H1 (cell line): ENCODE data around the gene PIGT. TPM values are rescaled to one million over a fixed set of nuclear protein-coding genes. Genes with fewer than 3 reads are reported as not detected.

Experiments used
- CTCF ChIA-PET: fragments of 300-600 bp; sonication (Branson Sonifier 250); formaldehyde crosslinking; loops from one replicate; lab custom pipeline; 2021; ENCODE audit not compliant: partially characterized antibody; lab: Charles Lee
- POLR2A ChIA-PET: fragments of 300-600 bp; sonication (Branson Sonifier 250); formaldehyde crosslinking; loops from one replicate; lab custom pipeline; 2021; ENCODE audit warnings: inconsistent platforms; ENCODE audit not compliant: partially characterized antibody; lab: Charles Lee
- DNase-seq, 2 experiments: peaks; one replicate each; pipeline versions ENCODE4 v3.0.0 to v3.0.0-alpha.2; 2010 to 2022; ENCODE audit warnings: low spot score in 2 of 2, low read depth in 1 of 2, mixed read lengths in 1 of 2
- FAIRE-seq: peaks from 2 replicates; lab custom pipeline; 2011; peaks lifted over from hg19 to GRCh38; lab: Jason Lieb, UNC
- H2AFZ ChIP-seq: 2 replicates; pipeline ENCODE4 v1.8.1; 2012; ENCODE audit warnings: low read length, inconsistent platforms
- H2AK5ac ChIP-seq: 2 replicates; pipeline ENCODE4 v1.6.1; 2013; ENCODE audit warnings: low read depth, low read length
- H2BK120ac ChIP-seq: replicated peaks from 2 replicates; pipeline ENCODE3; 2013; ENCODE audit warnings: low read depth, low read length, inconsistent platforms
- H2BK12ac ChIP-seq: 2 replicates; pipeline ENCODE4 v1.6.1; 2013; ENCODE audit warnings: low read depth, low read length
- H2BK15ac ChIP-seq: 2 replicates; pipeline ENCODE4 v1.6.1; 2013; ENCODE audit warnings: low read length
- H2BK20ac ChIP-seq: 2 replicates; pipeline ENCODE4 v1.6.1; 2013; ENCODE audit warnings: low read length
- H2BK5ac ChIP-seq: 2 replicates; pipeline ENCODE4 v1.6.1; 2013; ENCODE audit warnings: low read depth, low read length
- H3K14ac ChIP-seq: 2 replicates; pipeline ENCODE4 v1.6.1; 2013; ENCODE audit warnings: inconsistent platforms; ENCODE audit not compliant: insufficient read length
- H3K18ac ChIP-seq: 2 replicates; pipeline ENCODE4 v1.6.1; 2013; ENCODE audit warnings: low read length; ENCODE audit errors: extremely low read depth
- H3K23ac ChIP-seq: 2 replicates; pipeline ENCODE4 v1.6.1; 2013; ENCODE audit warnings: inconsistent platforms; ENCODE audit not compliant: insufficient read length
- H3K23me2 ChIP-seq: 2 replicates; pipeline ENCODE4 v1.6.1; 2013; ENCODE audit warnings: low read depth, low read length
- H3K27ac ChIP-seq: 2 replicates; pipeline ENCODE4 v1.6.1; 2011; ENCODE audit warnings: low read depth, low read length, inconsistent platforms
- H3K27me3 ChIP-seq, 4 experiments: replicated peaks in 1 of 4; 1 replicate in 1 of 4; 2 replicates in 3 of 4; pipeline versions ENCODE4 v1.6.1 to v1.8.1; 2011 to 2013; ENCODE audit warnings: low read length in 3 of 4, mild to moderate bottlenecking in 3 of 4, inconsistent platforms in 2 of 4, mixed read lengths in 2 of 4, moderate library complexity in 1 of 4; ENCODE audit not compliant: control insufficient read depth in 3 of 4, insufficient read depth in 3 of 4; ENCODE audit errors: extremely low read depth in 1 of 4
- H3K36me3 ChIP-seq, 4 experiments: 2 replicates each; pipeline versions ENCODE4 v1.6.1 to v1.8.1; 2011 to 2013; ENCODE audit warnings: mild to moderate bottlenecking in 4 of 4, low read length in 3 of 4, moderate library complexity in 2 of 4, control low read depth in 1 of 4, inconsistent platforms in 1 of 4; ENCODE audit not compliant: insufficient read depth in 4 of 4, control insufficient read depth in 2 of 4
- H3K4ac ChIP-seq: replicated peaks from 2 replicates; pipeline ENCODE3; 2013; ENCODE audit warnings: low read length, low read depth, mixed read lengths, inconsistent platforms; ENCODE audit not compliant: insufficient read length
- H3K4me1 ChIP-seq, 4 experiments: replicated peaks in 1 of 4; 1 replicate in 1 of 4; 2 replicates in 3 of 4; pipeline versions ENCODE4 v1.6.1 to v1.8.1; 2011 to 2013; ENCODE audit warnings: low read length in 3 of 4, inconsistent platforms in 2 of 4, mixed read lengths in 1 of 4; ENCODE audit not compliant: insufficient read depth in 4 of 4, control insufficient read depth in 3 of 4
- H3K4me2 ChIP-seq, 2 experiments: 2 replicates each; pipeline versions ENCODE4 v1.6.1 to v1.8.1; 2011 to 2013; ENCODE audit warnings: low read depth in 2 of 2, low read length in 2 of 2, control low read depth in 1 of 2, inconsistent platforms in 1 of 2, mild to moderate bottlenecking in 1 of 2; ENCODE audit not compliant: insufficient read depth in 1 of 2
- H3K4me3 ChIP-seq, 4 experiments: fragments of 200-600, 300-600 bp in 1 of 4; sonication (generic), shearing (Covaris generic), sonication (Bioruptor Twin) in 1 of 4; 2 replicates each; pipeline versions ENCODE4 v1.5.1 to v1.8.1; 2011 to 2016; ENCODE audit warnings: low read length in 4 of 4, low read depth in 3 of 4, control low read depth in 2 of 4, inconsistent platforms in 2 of 4, mild to moderate bottlenecking in 2 of 4, mixed read lengths in 1 of 4, moderate library complexity in 1 of 4; ENCODE audit not compliant: insufficient read depth in 2 of 4; ENCODE audit errors: extremely low read depth in 1 of 4
- H3K56ac ChIP-seq: replicated peaks from 2 replicates; pipeline ENCODE3; 2013; ENCODE audit warnings: low read depth, mild to moderate bottlenecking, mixed read lengths, low read length, inconsistent platforms; ENCODE audit not compliant: insufficient read length
- H3K79me1 ChIP-seq: 2 replicates; pipeline ENCODE4 v1.6.1; 2013; ENCODE audit warnings: low read depth, low read length, control low read depth
- H3K79me2 ChIP-seq, 2 experiments: 2 replicates each; pipeline versions ENCODE4 v1.6.1 to v1.8.1; 2012 to 2013; ENCODE audit warnings: low read length in 2 of 2, mild to moderate bottlenecking in 2 of 2, inconsistent platforms in 1 of 2; ENCODE audit not compliant: insufficient read depth in 2 of 2, control insufficient read depth in 1 of 2
- H3K9ac ChIP-seq, 4 experiments: replicated peaks in 1 of 4; 1 replicate in 1 of 4; 2 replicates in 3 of 4; pipeline versions ENCODE4 v1.6.1 to v1.8.1; 2011 to 2013; ENCODE audit warnings: low read depth in 3 of 4, low read length in 3 of 4, control low read depth in 2 of 4, mild to moderate bottlenecking in 2 of 4, moderate library complexity in 2 of 4, inconsistent platforms in 1 of 4; ENCODE audit errors: extremely low read depth in 1 of 4
- H3K9me3 ChIP-seq, 2 experiments: 2 replicates each; pipeline versions ENCODE4 v1.6.1 to v1.8.1; 2012 to 2013; ENCODE audit warnings: mild to moderate bottlenecking in 2 of 2, moderate library complexity in 2 of 2, control low read depth in 1 of 2, inconsistent platforms in 1 of 2, low read depth in 1 of 2, low read length in 1 of 2, mixed read lengths in 1 of 2; ENCODE audit not compliant: insufficient read depth in 2 of 2
- H4K20me1 ChIP-seq, 2 experiments: replicated peaks in 1 of 2; 2 replicates each; pipeline versions ENCODE3 to v1.8.1; 2011 to 2013; ENCODE audit warnings: inconsistent platforms in 2 of 2, low read length in 2 of 2, mild to moderate bottlenecking in 1 of 2; ENCODE audit not compliant: insufficient read depth in 2 of 2, control insufficient read depth in 1 of 2
- H4K5ac ChIP-seq: 2 replicates; pipeline ENCODE4 v1.6.1; 2013; ENCODE audit warnings: low read length, low read depth, mixed read lengths, inconsistent platforms; ENCODE audit not compliant: insufficient read length
- H4K8ac ChIP-seq: 2 replicates; pipeline ENCODE4 v1.8.0; 2013; ENCODE audit warnings: mild to moderate bottlenecking, moderate library complexity, low read length, inconsistent platforms; ENCODE audit not compliant: insufficient read depth; ENCODE audit errors: extremely low read depth
- H4K91ac ChIP-seq: replicated peaks from 2 replicates; pipeline ENCODE3; 2013; ENCODE audit warnings: low read length, mixed read lengths, inconsistent platforms; ENCODE audit not compliant: insufficient read length
- CTCF ChIP-seq, 3 experiments: IDR thresholded peaks; 1 replicate in 2 of 3; 2 replicates in 1 of 3; pipeline versions ENCODE4 v1.5.1 to v1.6.1; 2011; ENCODE audit warnings: low read length in 3 of 3, mild to moderate bottlenecking in 3 of 3, inconsistent platforms in 2 of 3, low read depth in 1 of 3, moderate library complexity in 1 of 3; ENCODE audit not compliant: insufficient read depth in 1 of 3; ENCODE audit errors: control extremely low read depth in 1 of 3
- E2F6 ChIP-seq: IDR thresholded peaks from 2 replicates; pipeline ENCODE4 v1.6.1; 2012; ENCODE audit warnings: inconsistent platforms
- KDM5A ChIP-seq: fragments of 200-600 bp; IDR thresholded peaks from 2 replicates; pipeline ENCODE4 v1.7.1; 2012; ENCODE audit warnings: mild to moderate bottlenecking, low read length, inconsistent platforms, mixed read lengths
- NRF1 ChIP-seq: IDR thresholded peaks from 2 replicates; pipeline ENCODE4 v1.6.1; 2011; ENCODE audit warnings: mild to moderate bottlenecking, low read depth, low read length, improper control_type of control experiment
- POLR2AphosphoS5 ChIP-seq: IDR thresholded peaks from 2 replicates; pipeline ENCODE4 v1.6.1; 2011; ENCODE audit warnings: low read depth, low read length
- POU5F1 ChIP-seq: IDR thresholded peaks from 2 replicates; pipeline ENCODE4 v1.6.1; 2011; ENCODE audit warnings: low read depth, mild to moderate bottlenecking, low read length, moderate library complexity
- RXRA ChIP-seq: IDR thresholded peaks from 2 replicates; pipeline ENCODE4 v1.6.1; 2011; ENCODE audit warnings: low read depth, mild to moderate bottlenecking, low read length, moderate library complexity; ENCODE audit not compliant: insufficient read depth
- SIN3A ChIP-seq, 2 experiments: IDR thresholded peaks in 1 of 2; conservative IDR thresholded peaks in 1 of 2; 2 replicates each; pipeline ENCODE4 v1.6.1; 2011 to 2012; ENCODE audit warnings: low read length in 2 of 2, improper control_type of control experiment in 1 of 2, low read depth in 1 of 2, mild to moderate bottlenecking in 1 of 2
- SP2 ChIP-seq: IDR thresholded peaks from 2 replicates; pipeline ENCODE4 v1.6.1; 2012; ENCODE audit warnings: mild to moderate bottlenecking, low read length, inconsistent platforms
- WGBS, 2 experiments: shearing (Covaris generic) in 1 of 2; methylation state at CpG; one replicate each; pipeline versions ENCODE4 v1.1.6 to v1.1.7; 2013 to 2015; ENCODE audit warnings: low lambda C conversion rate in 2 of 2, mixed read lengths in 2 of 2, inconsistent platforms in 1 of 2, low coverage in 1 of 2, missing lambda C conversion rate in 1 of 2; ENCODE audit not compliant: insufficient replicate concordance in 2 of 2, insufficient coverage in 1 of 2, insufficient read length in 1 of 2; ENCODE audit errors: extremely low coverage in 1 of 2, missing lambda C conversion rate in 1 of 2; 5-methylcytosine and 5-hydroxymethylcytosine counted together
- polyA plus RNA-seq, 7 experiments: library from polyadenylated mRNA; depleted of rRNA in 3 of 7; stranded (reverse) in 5 of 7; unstranded in 2 of 7; fragments of >200 nt in 5 of 7; fragments of 200-250 nt in 2 of 7; gene quantifications; 1 replicate in 5 of 7; 2 replicates in 1 of 7; 4 replicates in 1 of 7; pipeline versions ENCODE4 v1.2.1 to v1.2.3, GENCODE V29; 2011 to 2013; ENCODE audit warnings: missing spikeins in 2 of 7, mixed read lengths in 2 of 7
- total RNA-seq: library from RNA; stranded (reverse); fragmentation: NEBNext Ultra II Directional; extraction: Animal tissue kit (Norgen Biotek cat#: 25700); gene quantifications from 2 replicates; pipeline ENCODE4 v1.2.1, GENCODE V29; 2021

The PIGT gene
- total and polyA plus RNA-seq, 2 of the 8 experiments (the other 6 are each of a cell fraction or from before 2014, with no cell fraction given): 66.0 to 89.7 TPM

- Histone ChIP-seq H2BK20ac (no peak overlapping the region), H3K23ac (no peak overlapping the region), H3K18ac (peak overlapping the region; percentile 25; the same call in 1 of the 2 replicates), H3K9me3 (no peaks in the 10 kb centered on the region), H3K4me2 (peak overlapping the region; percentile 69 to 98), H2BK12ac (peak overlapping the region; percentile 75), H3K56ac (no peak overlapping the region), H3K4me3 (peak overlapping the region; percentile 63 to 77 (median 70)), H4K8ac (peak overlapping the region; percentile 81; the same call in 1 of the 2 replicates), H2BK15ac (0 out of 2 replicates have a peak overlapping the region, but pooled peaks have one; percentile 19), H4K20me1 (no peaks in the 10 kb centered on the region), H4K91ac (no peak overlapping the region), H2BK5ac (peak overlapping the region; percentile 55; the same call in 1 of the 2 replicates), H3K4me1 (peaks cover 2 to 20% (median 7%) of the 10 kb centered on the region in 4 experiments), H2BK120ac (no peak overlapping the region), H3K14ac (no peak overlapping the region), H3K4ac (no peak overlapping the region), H3K27ac (0 out of 2 replicates have a peak overlapping the region, but pooled peaks have one; percentile 36), H4K5ac (peak overlapping the region; percentile 31), H3K36me3 (no peaks in the 10 kb centered on the region), H2AK5ac (no peak overlapping the region), H3K79me2 (no peaks in the 10 kb centered on the region), H3K9ac (peak overlapping the region; percentile 35 to 66 (median 62)), H2AFZ (0 out of 2 replicates have a peak overlapping the region, but pooled peaks have one; percentile 6), H3K79me1 (no peaks in the 10 kb centered on the region), H3K27me3 (peaks cover 0 to 4% (median 1%) of the 10 kb centered on the region in 4 experiments; a peak in 3 of 7 replicates), H3K23me2 (peaks cover 11% of the 10 kb centered on the region; the same call in 1 of the 2 replicates)
- FAIRE-seq (peak; percentile 13), DNase-seq (no peak)
- CTCF ChIA-PET: interaction anchor here (0.6 to 18.5 kb wide), 9 partner anchors 12 to 1920 kb away, joined by 3 to 317 read pairs (median 5); no protein-coding TSS in a partner anchor
- 41% methylated on average over 10 of the region's 10 CpGs; no CpG with 5 or more reads in 1 of the 2 experiments for WGBS, 2 experiments
- POLR2A ChIA-PET: interaction anchor here (0.6 to 3.0 kb wide), 9 partner anchors 9 to 300 kb away, joined by 3 to 24 read pairs (median 3); no protein-coding TSS in a partner anchor
- TF ChIP-seq SIN3A (conservative IDR thresholded peaks at IDR 0.05 in 1 of 2, IDR thresholded peaks at IDR 0.05 in 1 of 2; ENCODE audit: low read depth in 1 of 2, low read length in 2 of 2) (no peak), KDM5A (no peak), E2F6 (no peak), POU5F1 (no peak), NRF1 (no peak), RXRA (no peak), POLR2AphosphoS5 (no peak), SP2 (no peak), CTCF (IDR thresholded peaks at IDR 0.05; ENCODE audit: control extremely low read depth in 1 of 3, insufficient read depth in 1 of 3, low read depth in 1 of 3, low read length in 3 of 3) (peak in 2 of 3 experiments; percentile 15 to 21; a peak in 2 of 4 replicates)
Measured at GRCh38 chr20:45470937-45471336, 55.0 kb downstream of the PIGT start.
